Measurements from ENCODE around the gene DENND2C.

GRCh38 chr1:114587203-114587991, 82.5 kb downstream of the DENND2C start:
- TF ChIP-seq CTCF (IDR thresholded peaks at IDR 0.05) (no peak), REST (IDR thresholded peaks at IDR 0.05; ENCODE audit: insufficient read depth in 1 of 2, low read depth in 2 of 2, low read length in 1 of 2) (no peak), TCF7L2 (IDR thresholded peaks at IDR 0.05; ENCODE audit: low read depth, low read length) (no peak)
